K562 (cell line): ENCODE measurements around the gene ADAMTS7. TPM values are rescaled to one million over a fixed set of nuclear protein-coding genes. Genes with fewer than 3 reads are reported as not detected.

Experiments used
- BRD4 ChIP-seq: fragments of 200-600 bp; sonication (generic); IDR thresholded peaks from 2 replicates; pipeline ENCODE4 v1.6.1; 2017; ENCODE audit warnings: inconsistent platforms
- CSDE1 ChIP-seq, 2 experiments: fragments of 450-650 bp; IDR thresholded peaks; 2 replicates each; pipeline ENCODE4 v1.6.1; 2016; ENCODE audit warnings: mild to moderate bottlenecking in 1 of 2
- ELF1 ChIP-seq: fragments of 200-800 bp; sonication (Bioruptor generic); IDR thresholded peaks from 2 replicates; pipeline ENCODE4 v1.6.1; 2016; ENCODE audit warnings: missing genetic modification characterization, missing compliant biosample characterization
- MYNN ChIP-seq, 2 experiments: sonication (generic); formaldehyde crosslinking in 1 of 2; IDR thresholded peaks; 2 replicates each; pipeline versions ENCODE4 v1.5.0 to v1.6.1; 2016 to 2020; ENCODE audit warnings: antibody characterized with exemption in 1 of 2, missing genetic modification reagents in 1 of 2
- RBM34 ChIP-seq: fragments of 200-400 bp; formaldehyde crosslinking; IDR thresholded peaks from 2 replicates; pipeline ENCODE4 v1.6.1; 2018; ENCODE audit warnings: low read length, borderline replicate concordance; ENCODE audit not compliant: insufficient read depth
- RFX1 ChIP-seq: fragments of 450-650 bp; IDR thresholded peaks from 2 replicates; pipeline ENCODE4 v1.6.1; 2016; ENCODE audit warnings: mild to moderate bottlenecking, moderate library complexity
- ZNF12 ChIP-seq: sonication (generic); formaldehyde crosslinking; IDR thresholded peaks from 2 replicates; pipeline ENCODE4 v1.4.0; 2020; ENCODE audit warnings: mild to moderate bottlenecking, missing genetic modification reagents
- ZNF217 ChIP-seq: sonication (generic); formaldehyde crosslinking; IDR thresholded peaks from 2 replicates; pipeline ENCODE4 v1.8.0; 2022; ENCODE audit warnings: mild to moderate bottlenecking, missing genetic modification reagents
- polyA plus RNA-seq, 8 experiments: library from polyadenylated mRNA; depleted of rRNA in 4 of 8; stranded (reverse) in 5 of 8; unstranded in 3 of 8; fragments of >200 nt; fragmentation: Nextera tagmentation in 2 of 8; fragmentation: Illumina TruSeq in 1 of 8; extraction: Ambion mirVana in 2 of 8; extraction: Trizol in 1 of 8; gene quantifications; 2 replicates each; pipeline versions ENCODE4 v1.2.1 to v1.2.3, GENCODE V29; 2011 to 2014; ENCODE audit warnings: inconsistent platforms in 1 of 8, missing spikeins in 1 of 8
- total RNA-seq, 7 experiments: library from RNA; depleted of rRNA in 6 of 7; stranded (reverse); fragments of >200 nt in 6 of 7; fragmentation: Illumina TruSeq in 2 of 7; extraction: Trizol in 2 of 7; gene quantifications; 2 replicates each; pipeline versions ENCODE4 v1.2.1 to v1.2.3, GENCODE V29; 2011 to 2021; ENCODE audit warnings: low replicate concordance in 1 of 7
- TF ChIP-seq, protein P1 (sequence below): fragments of 250-450 bp; sonication (Bioruptor Pico); IDR thresholded peaks from 2 replicates; pipeline ENCODE4 v1.5.0; 2021; ENCODE audit warnings: mild to moderate bottlenecking, borderline replicate concordance

Gene ADAMTS7
- total and polyA plus RNA-seq, 9 of the 15 experiments (the other 6 are each of a cell fraction or from before 2014, with no cell fraction given), result 0.05 to 0.07 TPM; not detected in 7

DNA sequence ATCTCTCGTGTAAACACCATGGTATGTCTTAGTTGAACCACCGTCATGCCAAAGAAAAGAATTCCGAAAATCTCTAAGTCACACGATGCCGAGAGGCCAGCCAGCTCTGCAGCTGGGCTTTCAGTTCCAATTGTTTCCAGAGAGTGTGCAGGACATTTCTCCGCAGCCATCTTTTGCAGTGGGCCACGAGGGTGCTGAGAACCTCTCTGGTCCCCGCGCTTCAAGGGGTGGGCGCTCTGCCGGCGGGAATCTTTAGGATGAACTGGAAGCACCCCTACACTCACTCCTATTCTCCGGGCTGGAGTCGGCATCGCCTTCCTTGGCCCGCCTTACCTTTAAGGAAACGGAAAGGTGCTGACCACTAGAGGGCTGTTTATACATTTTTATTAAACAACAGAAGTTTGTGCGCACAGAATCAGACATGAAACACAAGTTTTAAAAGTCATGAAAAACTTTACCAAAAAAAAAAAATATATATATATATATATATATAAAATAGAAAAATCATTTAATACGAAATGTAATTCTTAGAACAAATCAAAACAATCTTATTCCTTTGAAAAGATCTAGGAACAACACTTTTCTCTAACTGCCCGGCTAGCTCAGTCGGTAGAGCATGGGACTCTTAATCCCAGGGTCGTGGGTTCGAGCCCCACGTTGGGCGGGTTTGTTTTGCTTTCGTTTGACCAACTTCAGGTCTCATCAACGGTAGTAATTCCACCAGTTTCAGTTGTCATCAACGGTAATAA is 48.9 kb upstream of the ADAMTS7 start (continued):
- TF ChIP-seq RBM34, result no peak
- TF ChIP-seq BRD4, result peak; percentile 81; the same call in 1 of the 2 replicates
- no peak for TF ChIP-seq RFX1
- no peak for TF ChIP-seq ELF1
- no peak for TF ChIP-seq ZNF217 (CRISPR knock-in tag)
- TF ChIP-seq CSDE1 (IDR thresholded peaks at IDR 0.05), result peak in 1 of 2 experiments; percentile 81; a peak in 2 of 4 replicates
- TF ChIP-seq MYNN (IDR thresholded peaks at IDR 0.05), result peak; percentile 84
- no peak for TF ChIP-seq MYNN (CRISPR knock-in tag; IDR thresholded peaks at IDR 0.05)
- TF ChIP-seq ZNF12 (CRISPR knock-in tag), result no peak
- TF ChIP-seq, protein P1, sequence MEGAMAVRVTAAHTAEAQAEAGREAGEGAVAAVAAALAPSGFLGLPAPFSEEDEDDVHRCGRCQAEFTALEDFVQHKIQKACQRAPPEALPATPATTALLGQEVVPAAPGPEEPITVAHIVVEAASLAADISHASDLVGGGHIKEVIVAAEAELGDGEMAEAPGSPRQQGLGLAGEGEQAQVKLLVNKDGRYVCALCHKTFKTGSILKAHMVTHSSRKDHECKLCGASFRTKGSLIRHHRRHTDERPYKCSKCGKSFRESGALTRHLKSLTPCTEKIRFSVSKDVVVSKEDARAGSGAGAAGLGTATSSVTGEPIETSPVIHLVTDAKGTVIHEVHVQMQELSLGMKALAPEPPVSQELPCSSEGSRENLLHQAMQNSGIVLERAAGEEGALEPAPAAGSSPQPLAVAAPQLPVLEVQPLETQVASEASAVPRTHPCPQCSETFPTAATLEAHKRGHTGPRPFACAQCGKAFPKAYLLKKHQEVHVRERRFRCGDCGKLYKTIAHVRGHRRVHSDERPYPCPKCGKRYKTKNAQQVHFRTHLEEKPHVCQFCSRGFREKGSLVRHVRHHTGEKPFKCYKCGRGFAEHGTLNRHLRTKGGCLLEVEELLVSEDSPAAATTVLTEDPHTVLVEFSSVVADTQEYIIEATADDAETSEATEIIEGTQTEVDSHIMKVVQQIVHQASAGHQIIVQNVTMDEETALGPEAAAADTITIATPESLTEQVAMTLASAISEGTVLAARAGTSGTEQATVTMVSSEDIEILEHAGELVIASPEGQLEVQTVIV (CRISPR knock-in tag), result no peak
- TF ChIP-seq, all 486 proteins: peak for 51
